HCT116 (cell line): ENCODE measurements around the gene SLC2A9. TPM values are rescaled to one million over a fixed set of nuclear protein-coding genes. Genes with fewer than 3 reads are reported as not detected.

Experiments
- ATAC-seq: fragments of 200-7000 bp; cut with Tn5 transposase; 2 replicates; pipeline ENCODE4 v1.9.1; 2020; ENCODE audit warnings: mild to moderate bottlenecking, moderate library complexity
- BruUV-seq: library from RNA; stranded (reverse); fragments of 400-500 nt; replicated peaks from 2 replicates; lab custom pipeline; 2021; lab: Mats Ljungman, UMichigan
- CTCF ChIA-PET: fragments of 300-600 bp; sonication (Branson Sonifier 250); formaldehyde crosslinking; loops from one replicate; lab custom pipeline; 2021; ENCODE audit warnings: antibody characterized with exemption; lab: Charles Lee
- POLR2A ChIA-PET: fragments of 300-600, 350-600 bp; sonication (Branson Sonifier 250); formaldehyde crosslinking; loops from one replicate; lab custom pipeline; 2021; ENCODE audit warnings: antibody characterized with exemption; lab: Charles Lee
- RAD21 ChIA-PET, 2 experiments: fragments of 300-600 bp; sonication (Branson Sonifier 250); formaldehyde crosslinking; loops; one replicate each; lab custom pipeline; 2023; ENCODE audit warnings: low total read pairs in 2 of 2; ENCODE audit not compliant: uncharacterized antibody in 2 of 2, unreplicated experiment in 2 of 2, low non-redundant PET in 1 of 2; lab: Charles Lee
- DNase-seq: peaks from one replicate; pipeline ENCODE4 v3.0.0-alpha.2; 2010; ENCODE audit warnings: low read depth, low spot score
- H2AFZ ChIP-seq: fragments of 200-600 bp; shearing (Covaris generic), sonication (generic); 2 replicates; pipeline ENCODE4 v1.6.1; 2017; ENCODE audit warnings: low read depth, mixed run types, mixed read lengths, antibody characterized with exemption, low read length; ENCODE audit not compliant: poor library complexity, severe bottlenecking
- H3K27ac ChIP-seq: 2 replicates; pipeline ENCODE4 v1.5.1; 2012; ENCODE audit warnings: low read depth, low read length
- H3K27me3 ChIP-seq: fragments of 200-600 bp; sonication (generic); 2 replicates; pipeline ENCODE4 v1.6.1; 2016; ENCODE audit warnings: mixed run types, low read length, mixed read lengths; ENCODE audit not compliant: insufficient read depth
- H3K36me3 ChIP-seq, 2 experiments: fragments of 200-500 bp in 1 of 2; fragments of 200-600 bp in 1 of 2; sonication (Bioruptor generic) in 1 of 2; sonication (generic) in 1 of 2; 2 replicates each; pipeline versions ENCODE4 v1.5.1 to v1.6.1; 2014 to 2016; ENCODE audit warnings: low read length in 2 of 2, inconsistent platforms in 1 of 2, mixed read lengths in 1 of 2, mixed run types in 1 of 2; ENCODE audit not compliant: insufficient read depth in 2 of 2, control insufficient read depth in 1 of 2
- H3K4me1 ChIP-seq, 2 experiments: fragments of 200-600 bp in 1 of 2; sonication (generic) in 1 of 2; 2 replicates each; pipeline versions ENCODE4 v1.5.1 to v1.6.1; 2012 to 2017; ENCODE audit warnings: low read length in 2 of 2, inconsistent platforms in 1 of 2, mild to moderate bottlenecking in 1 of 2, mixed read lengths in 1 of 2, mixed run types in 1 of 2, moderate library complexity in 1 of 2; ENCODE audit not compliant: insufficient read depth in 2 of 2, control insufficient read depth in 1 of 2
- H3K4me2 ChIP-seq: fragments of 200-600 bp; sonication (generic); 2 replicates; pipeline ENCODE4 v1.6.1; 2017; ENCODE audit warnings: mixed run types, low read length, mixed read lengths
- H3K4me3 ChIP-seq, 2 experiments: fragments of 200-600 bp in 1 of 2; sonication (generic) in 1 of 2; replicated peaks in 1 of 2; 2 replicates each; pipeline ENCODE4 v1.5.1; 2011 to 2016; ENCODE audit warnings: low read length in 2 of 2, control low read depth in 1 of 2, low read depth in 1 of 2, mild to moderate bottlenecking in 1 of 2, mixed read lengths in 1 of 2, mixed run types in 1 of 2
- H3K79me2 ChIP-seq: fragments of 200-600 bp; sonication (generic); 2 replicates; pipeline ENCODE4 v1.6.1; 2017; ENCODE audit warnings: mild to moderate bottlenecking, mixed run types, low read length, moderate library complexity, mixed read lengths; ENCODE audit not compliant: insufficient read depth
- H3K9ac ChIP-seq: fragments of 200-600 bp; sonication (generic); 2 replicates; pipeline ENCODE4 v1.6.1; 2016; ENCODE audit warnings: low read length, mixed read lengths
- H3K9me2 ChIP-seq: fragments of 200-600 bp; sonication (generic), shearing (Covaris generic); 2 replicates; pipeline ENCODE4 v1.6.1; 2017; ENCODE audit warnings: mixed run types, mild to moderate bottlenecking, moderate library complexity; ENCODE audit not compliant: insufficient read depth
- H3K9me3 ChIP-seq, 2 experiments: fragments of 200-500 bp in 1 of 2; fragments of 200-600 bp in 1 of 2; sonication (Bioruptor generic) in 1 of 2; sonication (generic) in 1 of 2; 2 replicates each; pipeline ENCODE4 v1.6.1; 2014 to 2017; ENCODE audit warnings: low read length in 2 of 2, mixed read lengths in 2 of 2, inconsistent platforms in 1 of 2, low read depth in 1 of 2, mild to moderate bottlenecking in 1 of 2, mixed run types in 1 of 2, moderate library complexity in 1 of 2; ENCODE audit not compliant: control insufficient read depth in 1 of 2, insufficient read depth in 1 of 2
- H4K20me1 ChIP-seq: fragments of 200-600 bp; sonication (generic), shearing (Covaris generic); 2 replicates; pipeline ENCODE4 v1.6.1; 2017; ENCODE audit warnings: mixed run types, mild to moderate bottlenecking, moderate library complexity; ENCODE audit not compliant: insufficient read depth
- ATF3 ChIP-seq: IDR thresholded peaks from 2 replicates; pipeline ENCODE4 v1.6.1; 2012
- CTCF ChIP-seq, 3 experiments: fragments of 200-600 bp in 1 of 3; sonication (generic) in 1 of 3; IDR thresholded peaks in 2 of 3; conservative IDR thresholded peaks in 1 of 3; 2 replicates each; pipeline ENCODE4 v1.5.1; 2012 to 2017; ENCODE audit warnings: low read depth in 2 of 3, low read length in 2 of 3, antibody characterized with exemption in 1 of 3, borderline replicate concordance in 1 of 3, control low read depth in 1 of 3, mild to moderate bottlenecking in 1 of 3, mixed read lengths in 1 of 3, mixed run types in 1 of 3, moderate library complexity in 1 of 3; ENCODE audit not compliant: insufficient read depth in 1 of 3
- EGR1 ChIP-seq: IDR thresholded peaks from 2 replicates; pipeline ENCODE4 v1.6.1; 2012; ENCODE audit warnings: low read depth
- EZH2 ChIP-seq: fragments of 200-600 bp; sonication (generic); IDR thresholded peaks from 2 replicates; pipeline ENCODE4 v1.6.1; 2017; ENCODE audit warnings: antibody characterized with exemption, mixed run types
- JUND ChIP-seq: IDR thresholded peaks from 2 replicates; pipeline ENCODE4 v1.6.1; 2012
- POLR2A ChIP-seq: IDR thresholded peaks from 2 replicates; pipeline ENCODE4 v1.7.0; 2011; ENCODE audit warnings: borderline replicate concordance; ENCODE audit not compliant: insufficient read depth, insufficient read length; ENCODE audit errors: extremely low read depth
- POLR2AphosphoS5 ChIP-seq: IDR thresholded peaks from 2 replicates; pipeline ENCODE4 v1.6.1; 2011; ENCODE audit warnings: mild to moderate bottlenecking, low read depth, low read length, moderate library complexity
- REST ChIP-seq: IDR thresholded peaks from 2 replicates; pipeline ENCODE4 v1.6.1; 2012; ENCODE audit warnings: low read depth
- SIN3A ChIP-seq: IDR thresholded peaks from 2 replicates; pipeline ENCODE4 v1.6.1; 2012; ENCODE audit warnings: low read depth
- SP1 ChIP-seq: IDR thresholded peaks from 2 replicates; pipeline ENCODE4 v1.6.1; 2012; ENCODE audit warnings: low read depth
- SRF ChIP-seq: IDR thresholded peaks from 2 replicates; pipeline ENCODE4 v1.6.1; 2012; ENCODE audit warnings: low read depth
- YY1 ChIP-seq: IDR thresholded peaks from 2 replicates; pipeline ENCODE4 v1.6.1; 2011; ENCODE audit warnings: low read length, low read depth, moderate library complexity, mild to moderate bottlenecking; ENCODE audit not compliant: insufficient replicate concordance; ENCODE audit errors: extremely low read depth
- ZBTB33 ChIP-seq: IDR thresholded peaks from 2 replicates; pipeline ENCODE4 v1.6.1; 2011; ENCODE audit warnings: mild to moderate bottlenecking, low read length, moderate library complexity; ENCODE audit not compliant: insufficient replicate concordance; ENCODE audit errors: extremely low read depth
- ZFX ChIP-seq: fragments of 450-650 bp; IDR thresholded peaks from 2 replicates; pipeline ENCODE4 v1.6.1; 2017
- ZNF274 ChIP-seq: fragments of 200-500 bp; sonication (Bioruptor generic); IDR thresholded peaks from 2 replicates; pipeline ENCODE4 v1.6.1; 2014; ENCODE audit warnings: mild to moderate bottlenecking, low read depth, low read length, inconsistent platforms
- intact Hi-C: fragments of 100-400 bp; cut with micrococcal nuclease; formaldehyde crosslinking; loops from 2 replicates; pipeline ENCODE4 v1.10.0; 2022
- total RNA-seq: library from RNA; stranded (reverse); gene quantifications from one replicate; pipeline ENCODE4 v1.2.1, GENCODE V29; 2021; ENCODE audit not compliant: unreplicated experiment

Gene SLC2A9
- total RNA-seq, 1 experiment from 2014 or later: 2.2 TPM

- Histone ChIP-seq H3K27ac (no peak overlapping the region), H2AFZ (no peak overlapping the region), H3K27me3 (no peaks in the 10 kb centered on the region), H3K9me2 (no peaks in the 10 kb centered on the region), H4K20me1 (no peaks in the 10 kb centered on the region), H3K9ac (no peak overlapping the region), H3K4me2 (no peak overlapping the region), H3K36me3 (no peaks in the 10 kb centered on the region), H3K79me2 (no peaks in the 10 kb centered on the region), H3K4me3 (no peak overlapping the region), H3K4me1 (no peaks in the 10 kb centered on the region), H3K9me3 (no peaks in the 10 kb centered on the region)
- ChIA-PET RAD21 (no interaction called here), POLR2A (no interaction called here), CTCF (no interaction called here)
- ATAC-seq (no peak), DNase-seq (no peak)
- intact Hi-C loops: no loop called here
- TF ChIP-seq ZBTB33: no peak
- no peak for TF ChIP-seq CTCF (IDR thresholded peaks at IDR 0.05 in 2 of 3, conservative IDR thresholded peaks at IDR 0.05 in 1 of 3; ENCODE audit: borderline replicate concordance in 1 of 3, insufficient read depth in 1 of 3, low read depth in 2 of 3, low read length in 2 of 3)
- no peak for TF ChIP-seq SP1
- TF ChIP-seq YY1: no peak
- no peak for TF ChIP-seq SRF
- TF ChIP-seq ZFX: no peak
- no peak for TF ChIP-seq ATF3
- no peak for TF ChIP-seq REST
- TF ChIP-seq EGR1: no peak
- TF ChIP-seq POLR2A: no peak
- TF ChIP-seq SIN3A: no peak
- no peak for TF ChIP-seq EZH2
- TF ChIP-seq POLR2AphosphoS5: no peak
- TF ChIP-seq JUND: no peak
- no peak for TF ChIP-seq ZNF274
- BruUV-seq: no TSS peak
Observed at GRCh38 chr4:9980898-9981297, 40.4 kb downstream of the SLC2A9 start.
